ENCODE data around the gene MT1M. TPM values are rescaled to one million over a fixed set of nuclear protein-coding genes. Genes with fewer than 3 reads are reported as not detected.
"Not testable (repeated sequence)": the region's sequence is repeated elsewhere in the genome, so short reads cannot be mapped to it uniquely, and the experiment has no call there.

MT1M gene
- total and polyA plus RNA-seq, 10 donors: 0.44 to 11.8 (median 3.6) TPM

DNA sequence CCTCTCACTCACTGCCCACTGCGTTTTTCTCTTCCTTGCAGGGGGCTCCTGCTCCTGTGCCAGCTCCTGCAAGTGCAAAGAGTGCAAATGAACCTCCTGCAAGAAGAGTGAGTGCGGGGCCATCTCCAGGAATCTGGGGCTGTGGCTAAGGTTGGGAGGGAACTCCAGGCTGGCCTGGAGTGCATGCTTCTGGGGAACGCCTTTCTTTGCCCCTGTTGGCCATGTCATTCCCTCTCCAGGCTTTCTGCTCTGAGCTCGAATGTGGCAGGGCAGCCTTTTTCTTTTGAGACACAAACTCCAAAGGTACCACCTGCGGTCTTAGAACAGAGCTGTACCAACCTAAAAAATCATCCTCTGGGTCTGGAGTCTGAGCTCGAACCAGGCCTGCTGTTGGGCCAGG is 14.3 kb upstream of the MT1M start:
- peaks cover 0 to 14% (median 11%) of the 10 kb centered on the region in 6 donors for H3K4me1 ChIP-seq
- peaks cover 0 to 31% (median 11%) of the 10 kb centered on the region in 7 donors for H3K27me3 ChIP-seq (replicated peaks in 1 of 7)
- H3K4me3 ChIP-seq: peak overlapping the region in 1 of 8 donors; percentile 64
- H3K27ac ChIP-seq: no peak overlapping the region
- WGBS, 5 donors: 48 to 77% (median 60%) methylated on average over 6 of the region's 6 CpGs
- intact Hi-C loops (cut with DNase I; ENCODE audit: low total_unique reads): no loop called here
- no peak for TF ChIP-seq POLR2A (IDR thresholded peaks at IDR 0.05)
- TF ChIP-seq CTCF (IDR thresholded peaks at IDR 0.05 in 8 of 11, conservative IDR thresholded peaks at IDR 0.05 in 3 of 11): no peak
- TF ChIP-seq POLR2AphosphoS5 (IDR thresholded peaks at IDR 0.05): no peak
- H3K36me3 ChIP-seq: no peaks in the 10 kb centered on the region
- H3K9me3 ChIP-seq: no peaks in the 10 kb centered on the region
- no peak for DNase-seq

GRCh38 chr16:56620339-56620897 is 12.0 kb upstream of the MT1M start:
- Histone ChIP-seq H3K9me3 (no peaks in the 10 kb centered on the region), H3K36me3 (no peaks in the 10 kb centered on the region), H3K27ac (no peak overlapping the region), H3K4me1 (peaks cover 0 to 23% (median 18%) of the 10 kb centered on the region in 6 donors), H3K27me3 (replicated peaks in 1 of 7) (peaks cover 0 to 41% (median 12%) of the 10 kb centered on the region in 7 donors), H3K4me3 (no peak overlapping the region)
- TF ChIP-seq POLR2A (IDR thresholded peaks at IDR 0.05) (no peak), POLR2AphosphoS5 (IDR thresholded peaks at IDR 0.05) (no peak), CTCF (IDR thresholded peaks at IDR 0.05 in 8 of 11, conservative IDR thresholded peaks at IDR 0.05 in 3 of 11) (no peak)
- 78 to 92% (median 85%) methylated on average over 7 to 8 of the region's 8 CpGs for WGBS, 5 donors
- no peak for DNase-seq
- intact Hi-C loops (cut with DNase I; ENCODE audit: low total_unique reads): no loop called here

DNA sequence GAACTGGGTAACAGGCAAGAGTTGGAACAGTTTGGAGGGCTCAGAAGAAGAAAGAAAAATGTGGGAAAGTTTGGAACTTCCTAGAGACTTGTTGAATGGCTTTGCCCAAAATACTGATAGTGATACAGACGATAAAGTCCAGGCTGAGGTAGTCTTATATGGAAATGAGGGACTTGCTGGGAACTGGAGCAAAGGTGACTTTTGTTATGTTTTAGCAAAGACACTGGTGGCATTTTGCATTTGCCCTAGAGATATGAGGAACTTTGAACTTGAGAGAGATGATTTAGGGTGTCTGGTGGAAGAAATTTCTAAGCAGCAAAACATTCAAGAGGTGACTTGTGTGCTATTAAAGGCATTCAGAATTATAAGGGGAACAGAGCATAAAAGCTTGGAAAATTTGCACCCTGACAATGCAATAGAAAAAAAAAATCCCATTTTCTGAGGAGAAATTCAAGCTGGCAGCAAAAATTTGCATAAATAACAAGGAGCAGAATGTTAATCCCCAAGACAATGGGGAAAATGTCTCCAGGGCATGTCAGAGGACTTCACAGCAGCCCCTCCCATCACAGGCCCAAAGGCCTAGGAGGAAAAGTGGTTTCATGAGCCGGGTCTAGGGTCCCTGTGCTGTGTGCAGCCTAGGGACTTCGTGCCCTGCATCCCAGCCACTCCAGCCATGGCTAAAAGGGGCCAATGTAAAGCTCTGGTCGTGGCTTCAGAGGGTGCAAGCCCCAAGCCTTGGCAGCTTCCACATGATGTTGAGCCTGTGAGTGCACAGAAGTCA is 10.6 kb upstream of the MT1M start:
- H3K27ac ChIP-seq; DNase-seq; H3K36me3 ChIP-seq; intact Hi-C loops (cut with DNase I; ENCODE audit: low total_unique reads); H3K9me3 ChIP-seq; H3K4me3 ChIP-seq: not testable (repeated sequence)
- WGBS, 5 donors: 67 to 88% (median 79%) methylated on average over 4 of the region's 4 CpGs
- peaks cover 0 to 49% (median 18%) of the 10 kb centered on the region in 7 donors for H3K27me3 ChIP-seq (replicated peaks in 1 of 7)
- H3K4me1 ChIP-seq: peaks cover 3 to 33% (median 26%) of the 10 kb centered on the region in 6 donors

DNA sequence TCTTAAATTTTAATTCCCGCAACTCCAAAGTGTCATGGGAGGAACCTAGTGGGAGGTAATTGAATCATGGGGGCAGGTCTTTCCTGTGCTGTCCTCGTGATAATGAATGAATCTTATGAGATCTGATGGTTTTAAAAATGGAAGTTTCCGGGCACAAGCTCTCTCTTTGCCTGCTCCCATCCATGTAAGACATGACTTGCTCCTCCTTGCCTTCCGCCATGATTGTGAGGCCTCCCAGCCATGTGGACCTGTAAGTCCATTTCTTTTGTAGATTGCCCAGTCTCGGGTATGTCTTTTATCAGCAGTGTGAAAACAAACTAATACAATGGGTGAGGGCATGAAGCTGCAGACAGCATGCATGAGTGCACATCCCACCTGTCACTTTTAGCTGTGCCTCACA is 9.3 kb upstream of the MT1M start:
- intact Hi-C loops (cut with DNase I; ENCODE audit: low total_unique reads); DNase-seq: not testable (repeated sequence)
- 85 to 93% (median 91%) methylated on average over 5 of the region's 5 CpGs for WGBS, 5 donors

DNA sequence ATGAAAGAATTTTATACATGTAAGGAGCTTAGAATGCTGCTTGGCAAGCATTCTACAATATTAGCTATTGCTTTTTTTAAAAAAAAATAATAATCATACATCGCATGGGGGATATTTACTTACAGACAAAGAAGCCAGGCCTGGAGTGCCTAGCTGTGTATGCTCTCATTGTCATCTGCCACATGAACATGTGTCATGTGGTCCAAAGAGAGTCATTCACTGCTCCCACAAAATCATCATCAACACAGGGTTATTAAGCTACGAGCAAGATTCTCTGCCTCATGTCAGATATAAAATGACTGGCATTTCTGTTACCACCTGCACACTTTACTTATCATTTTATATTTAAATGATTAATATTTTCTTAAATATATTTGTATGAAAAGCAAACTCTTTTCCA is 8.8 kb upstream of the MT1M start:
- no peaks in the 10 kb centered on the region for H3K36me3 ChIP-seq
- H3K4me3 ChIP-seq: no peak overlapping the region
- WGBS, 5 donors: 91 to 99% (median 96%) methylated on average over 2 of the region's 2 CpGs
- H3K9me3 ChIP-seq: no peaks in the 10 kb centered on the region
- H3K27ac ChIP-seq: no peak overlapping the region
- intact Hi-C loops (cut with DNase I; ENCODE audit: low total_unique reads): no loop called here
- peaks cover 0 to 25% (median 16%) of the 10 kb centered on the region in 6 donors for H3K4me1 ChIP-seq
- TF ChIP-seq POLR2A (IDR thresholded peaks at IDR 0.05): no peak
- no peak for DNase-seq
- H3K27me3 ChIP-seq (replicated peaks in 1 of 7): peaks cover 0 to 39% (median 18%) of the 10 kb centered on the region in 7 donors

More for the DNA sequence above, 9.3 kb upstream of the MT1M start:
- H3K4me3 ChIP-seq, H3K9me3 ChIP-seq, H3K27ac ChIP-seq, H3K36me3 ChIP-seq: not testable (repeated sequence)
- H3K4me1 ChIP-seq: peaks cover 0 to 25% (median 16%) of the 10 kb centered on the region in 6 donors
- peaks cover 0 to 44% (median 18%) of the 10 kb centered on the region in 7 donors for H3K27me3 ChIP-seq (replicated peaks in 1 of 7)
